ENCODE results near the gene OR4A5.
"Not testable (repeated sequence)": the region's sequence is repeated elsewhere in the genome, so short reads cannot be mapped to it uniquely, and the experiment has no call there.

Gene OR4A5

GRCh38 chr11:54706532-54706931 is at the start of gene OR4A5:
Gene OR4A5, plus strand, starts transcription at chr11:54706832. Its CDS starts 53 bp downstream, at chr11:54706885.
- DNase-seq: not testable (repeated sequence)

- not testable (repeated sequence) for DNase-seq
Measured at GRCh38 chr11:54720094-54720493, 13.5 kb downstream of the OR4A5 start.
